Epithelial cell of esophagus (primary cell): ENCODE results near the gene TRIM24.

Experiments used
- DNase-seq: peaks from one replicate; pipeline ENCODE4 v3.0.0; 2010; ENCODE audit warnings: low read depth
- H3K4me3 ChIP-seq: 2 replicates; pipeline ENCODE4 v1.5.1; 2011; ENCODE audit warnings: mild to moderate bottlenecking, low read length, control low read depth
- CTCF ChIP-seq: IDR thresholded peaks from 2 replicates; pipeline ENCODE4 v1.5.1; 2011; ENCODE audit warnings: low read depth, mild to moderate bottlenecking, low read length, control low read depth, inconsistent platforms; ENCODE audit not compliant: insufficient read depth; ENCODE audit errors: missing control alignments

Gene TRIM24

GRCh38 chr7:138625084-138625848 lies 165.2 kb downstream of the TRIM24 start:
- no peak for DNase-seq
- no peak overlapping the region for H3K4me3 ChIP-seq
- TF ChIP-seq CTCF: no peak

GRCh38 chr7:138625849-138626230 lies 165.8 kb downstream of the TRIM24 start:
- no peak for DNase-seq
- no peak for TF ChIP-seq CTCF
- no peak overlapping the region for H3K4me3 ChIP-seq

- no peak overlapping the region for H3K4me3 ChIP-seq
- no peak for TF ChIP-seq CTCF
- DNase-seq: peak; percentile 2
These were observed 166.8 kb downstream of the TRIM24 start for GRCh38 chr7:138626846-138627245.

GRCh38 chr7:138627361-138627760 lies 167.3 kb downstream of the TRIM24 start:
- H3K4me3 ChIP-seq: no peak overlapping the region
- DNase-seq: no peak
- no peak for TF ChIP-seq CTCF

- no peak for TF ChIP-seq CTCF
- DNase-seq: no peak
These were observed 170.1 kb downstream of the TRIM24 start for GRCh38 chr7:138630059-138630610.

GRCh38 chr7:138632384-138632783 lies 172.3 kb downstream of the TRIM24 start:
- no peak overlapping the region for H3K4me3 ChIP-seq
- no peak for DNase-seq
- TF ChIP-seq CTCF: no peak

More at GRCh38 chr7:138630059-138630610, 170.1 kb downstream of the TRIM24 start:
- no peak overlapping the region for H3K4me3 ChIP-seq
